Cardiac atrium fibroblast (primary cell): ENCODE data around the gene EIF4G1. TPM values are rescaled to one million over a fixed set of nuclear protein-coding genes. Genes with fewer than 3 reads are reported as not detected.

Source experiments
- total RNA-seq: library from RNA; depleted of rRNA; stranded (reverse); fragments of >200 nt; gene quantifications from 2 replicates; pipeline ENCODE4 v1.2.3, GENCODE V29; 2015

Gene EIF4G1, protein sequence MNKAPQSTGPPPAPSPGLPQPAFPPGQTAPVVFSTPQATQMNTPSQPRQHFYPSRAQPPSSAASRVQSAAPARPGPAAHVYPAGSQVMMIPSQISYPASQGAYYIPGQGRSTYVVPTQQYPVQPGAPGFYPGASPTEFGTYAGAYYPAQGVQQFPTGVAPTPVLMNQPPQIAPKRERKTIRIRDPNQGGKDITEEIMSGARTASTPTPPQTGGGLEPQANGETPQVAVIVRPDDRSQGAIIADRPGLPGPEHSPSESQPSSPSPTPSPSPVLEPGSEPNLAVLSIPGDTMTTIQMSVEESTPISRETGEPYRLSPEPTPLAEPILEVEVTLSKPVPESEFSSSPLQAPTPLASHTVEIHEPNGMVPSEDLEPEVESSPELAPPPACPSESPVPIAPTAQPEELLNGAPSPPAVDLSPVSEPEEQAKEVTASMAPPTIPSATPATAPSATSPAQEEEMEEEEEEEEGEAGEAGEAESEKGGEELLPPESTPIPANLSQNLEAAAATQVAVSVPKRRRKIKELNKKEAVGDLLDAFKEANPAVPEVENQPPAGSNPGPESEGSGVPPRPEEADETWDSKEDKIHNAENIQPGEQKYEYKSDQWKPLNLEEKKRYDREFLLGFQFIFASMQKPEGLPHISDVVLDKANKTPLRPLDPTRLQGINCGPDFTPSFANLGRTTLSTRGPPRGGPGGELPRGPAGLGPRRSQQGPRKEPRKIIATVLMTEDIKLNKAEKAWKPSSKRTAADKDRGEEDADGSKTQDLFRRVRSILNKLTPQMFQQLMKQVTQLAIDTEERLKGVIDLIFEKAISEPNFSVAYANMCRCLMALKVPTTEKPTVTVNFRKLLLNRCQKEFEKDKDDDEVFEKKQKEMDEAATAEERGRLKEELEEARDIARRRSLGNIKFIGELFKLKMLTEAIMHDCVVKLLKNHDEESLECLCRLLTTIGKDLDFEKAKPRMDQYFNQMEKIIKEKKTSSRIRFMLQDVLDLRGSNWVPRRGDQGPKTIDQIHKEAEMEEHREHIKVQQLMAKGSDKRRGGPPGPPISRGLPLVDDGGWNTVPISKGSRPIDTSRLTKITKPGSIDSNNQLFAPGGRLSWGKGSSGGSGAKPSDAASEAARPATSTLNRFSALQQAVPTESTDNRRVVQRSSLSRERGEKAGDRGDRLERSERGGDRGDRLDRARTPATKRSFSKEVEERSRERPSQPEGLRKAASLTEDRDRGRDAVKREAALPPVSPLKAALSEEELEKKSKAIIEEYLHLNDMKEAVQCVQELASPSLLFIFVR (N-terminal part only)
- 296 and 333 TPM in 2 replicates for total RNA-seq

DNA sequence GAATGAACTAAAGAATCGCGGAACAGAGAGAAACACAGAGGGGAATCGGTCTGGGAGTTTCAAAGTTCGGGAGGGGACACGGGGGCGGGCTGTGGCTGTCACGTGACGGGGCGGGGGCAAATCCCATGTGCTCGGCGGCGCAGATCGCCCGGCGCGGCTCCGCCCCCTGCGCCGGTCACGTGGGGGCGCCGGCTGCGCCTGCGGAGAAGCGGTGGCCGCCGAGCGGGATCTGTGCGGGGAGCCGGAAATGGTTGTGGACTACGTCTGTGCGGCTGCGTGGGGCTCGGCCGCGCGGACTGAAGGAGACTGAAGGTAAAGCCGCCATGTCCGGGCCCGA, at the start of gene EIF4G1:
Gene EIF4G1 (plus strand): TSS at position 244 of the 337 bp plus-strand sequence. CDS start 1,191 bp downstream, outside the sequence.

DNA sequence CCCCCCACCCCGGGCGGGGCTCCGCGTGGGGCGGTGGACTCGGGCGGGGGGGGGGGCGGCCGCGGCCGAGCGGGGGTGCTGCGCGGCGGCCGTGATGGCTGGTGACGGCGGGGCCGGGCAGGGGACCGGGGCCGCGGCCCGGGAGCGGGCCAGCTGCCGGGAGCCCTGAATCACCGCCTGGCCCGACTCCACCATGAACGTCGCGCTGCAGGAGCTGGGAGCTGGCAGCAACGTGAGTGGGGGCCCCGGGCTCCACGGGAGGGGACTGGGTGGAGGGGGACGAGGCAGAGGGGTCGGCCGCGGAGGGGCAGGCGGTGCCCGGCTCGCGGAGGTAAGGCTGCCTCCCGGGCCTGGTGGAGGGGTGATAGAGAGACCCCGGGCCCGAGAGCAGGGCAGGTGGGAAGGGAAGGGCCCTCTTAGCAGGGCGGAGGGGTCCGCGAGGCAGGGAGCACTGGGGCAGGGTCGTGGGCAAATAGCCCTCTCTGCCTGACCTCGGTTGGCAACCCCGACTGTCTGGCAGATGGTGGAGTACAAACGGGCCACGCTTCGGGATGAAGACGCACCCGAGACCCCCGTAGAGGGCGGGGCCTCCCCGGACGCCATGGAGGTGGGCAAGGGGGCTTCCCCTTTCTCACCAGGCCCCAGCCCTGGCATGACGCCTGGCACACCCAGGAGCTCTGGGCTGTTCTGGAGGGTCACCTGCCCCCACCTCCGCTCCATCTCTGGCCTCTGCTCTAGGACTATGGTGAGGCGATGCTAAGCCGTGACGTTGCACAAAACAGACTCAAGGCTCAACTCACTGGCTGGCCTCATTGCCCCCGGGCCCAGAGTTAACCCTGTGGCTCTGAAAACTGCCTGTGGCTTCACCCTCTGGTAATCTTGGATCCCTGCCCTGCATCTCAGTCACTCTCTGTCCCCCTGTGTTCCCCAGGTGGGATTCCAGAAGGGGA, 38.2 kb upstream of the EIF4G1 start, which contains the start of gene ECE2:
Gene ECE2 (plus strand): TSS at position 62 of the 950 bp plus-strand sequence. CDS start 132 bp downstream, at position 194.

DNA sequence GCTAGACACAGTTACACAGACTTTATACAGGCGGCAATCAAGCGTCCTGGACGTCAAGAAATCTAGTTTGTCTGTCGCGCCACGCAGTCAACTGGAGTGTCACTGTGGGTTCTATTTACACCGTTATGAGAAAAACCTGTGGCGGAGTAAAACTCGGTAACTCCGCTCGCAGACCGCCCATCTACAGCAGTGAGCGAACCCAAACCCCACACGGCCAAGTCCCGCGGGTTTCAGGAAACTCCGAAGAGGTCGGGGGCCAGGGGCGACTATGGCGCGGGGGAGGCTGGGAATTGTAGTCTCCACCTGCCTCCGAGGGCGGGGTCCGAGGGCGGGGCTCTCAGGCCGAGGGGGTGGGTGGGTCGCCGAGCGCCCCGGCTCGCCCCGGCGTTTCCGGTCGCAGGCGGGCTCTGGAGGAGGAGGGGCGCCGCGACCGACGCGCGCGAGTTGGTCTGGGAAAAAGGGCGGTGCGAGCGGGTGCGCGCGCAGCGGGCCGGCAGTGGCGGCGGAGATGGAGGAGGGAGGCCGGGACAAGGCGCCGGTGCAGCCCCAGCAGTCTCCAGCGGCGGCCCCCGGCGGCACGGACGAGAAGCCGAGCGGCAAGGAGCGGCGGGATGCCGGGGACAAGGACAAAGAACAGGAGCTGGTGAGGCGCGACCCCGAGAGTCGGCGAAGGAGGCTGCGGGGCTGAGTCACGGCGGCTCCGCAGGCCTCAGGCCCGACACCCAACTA, 15.5 kb upstream of the EIF4G1 start, which contains the start of gene PSMD2:
Gene PSMD2 (plus strand): TSS at position 483 of the 729 bp plus-strand sequence. CDS start 26 bp downstream, at position 509.

DNA sequence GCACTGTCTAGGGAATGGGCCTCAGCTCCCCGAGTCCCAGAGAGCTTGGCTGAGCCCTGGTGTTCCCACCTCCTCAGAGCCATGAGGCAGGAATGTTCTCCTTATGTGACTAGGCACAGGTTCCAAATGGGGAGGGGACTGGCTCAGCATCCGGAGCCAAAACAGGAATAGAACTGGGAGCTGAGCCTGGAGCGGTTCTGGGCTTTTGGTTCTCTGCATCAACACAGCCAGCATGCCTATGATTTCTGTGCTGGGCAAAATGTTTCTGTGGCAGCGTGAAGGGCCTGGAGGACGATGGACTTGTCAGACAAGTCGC, 23.0 kb downstream of the EIF4G1 start, which contains the start of gene FAM131A:
Gene FAM131A (plus strand): TSS at position 202 of the 316 bp plus-strand sequence. CDS start 31 bp downstream, at position 233.

DNA sequence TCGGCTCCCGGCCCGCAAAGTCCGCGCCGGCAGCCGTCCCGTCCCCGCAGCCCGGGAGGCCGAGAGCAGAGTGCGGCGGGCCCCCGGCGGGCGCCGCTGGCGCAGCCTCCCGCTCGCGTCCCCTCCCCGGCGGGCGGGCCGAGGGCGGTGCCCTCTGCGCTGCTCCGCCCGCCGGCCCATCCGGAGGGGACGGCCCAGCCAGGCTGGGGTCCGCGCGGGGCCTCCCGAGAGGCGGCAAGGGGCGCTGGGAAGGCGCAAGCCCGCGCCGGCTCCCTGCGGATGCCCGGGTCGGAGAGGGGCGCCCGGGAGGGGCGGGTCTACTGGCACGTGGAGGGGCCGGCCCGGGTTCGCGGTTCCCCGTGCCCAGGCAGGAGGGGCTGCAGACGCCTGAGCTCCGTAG, 47.1 kb downstream of the EIF4G1 start, which contains the start of the genes CLCN2 and POLR2H:
Gene CLCN2 (minus strand): TSS at position 74 of the 400 bp plus-strand sequence. CDS start 126 bp downstream, outside the sequence.
Gene POLR2H (plus strand): TSS at position 179 of the 400 bp plus-strand sequence. CDS start 1,783 bp downstream, outside the sequence.

DNA sequence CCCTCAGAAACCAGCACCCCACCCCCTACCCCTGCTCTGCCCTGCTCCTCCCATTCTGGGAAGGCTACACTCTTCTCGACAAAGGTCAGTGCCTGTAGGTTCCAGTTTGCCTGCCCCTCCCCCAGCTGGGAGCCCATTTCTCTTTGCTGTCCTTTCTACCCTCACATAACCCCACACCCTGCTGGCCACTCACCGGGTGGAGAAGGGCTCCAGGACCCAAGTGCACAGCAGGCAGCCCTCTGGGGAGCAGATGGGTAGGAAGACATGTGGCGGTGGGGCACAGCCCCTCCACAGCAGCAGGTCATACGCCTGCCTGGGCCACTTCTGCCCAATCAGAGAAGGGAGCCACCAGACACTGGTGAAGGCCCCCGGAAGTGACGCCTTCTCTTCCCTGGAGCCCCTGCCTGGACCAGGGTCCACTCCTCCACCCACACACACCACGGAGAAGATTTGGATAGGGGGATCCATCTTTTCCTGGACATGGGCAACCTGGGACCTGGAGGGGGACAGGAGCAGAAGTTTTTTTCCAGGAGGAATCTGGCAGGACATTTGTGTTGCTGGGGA, 63.6 kb downstream of the EIF4G1 start, which contains the start of gene THPO:
Gene THPO (minus strand): TSS at position 326 of the 564 bp plus-strand sequence. CDS start 1,948 bp downstream, outside the sequence.

DNA sequence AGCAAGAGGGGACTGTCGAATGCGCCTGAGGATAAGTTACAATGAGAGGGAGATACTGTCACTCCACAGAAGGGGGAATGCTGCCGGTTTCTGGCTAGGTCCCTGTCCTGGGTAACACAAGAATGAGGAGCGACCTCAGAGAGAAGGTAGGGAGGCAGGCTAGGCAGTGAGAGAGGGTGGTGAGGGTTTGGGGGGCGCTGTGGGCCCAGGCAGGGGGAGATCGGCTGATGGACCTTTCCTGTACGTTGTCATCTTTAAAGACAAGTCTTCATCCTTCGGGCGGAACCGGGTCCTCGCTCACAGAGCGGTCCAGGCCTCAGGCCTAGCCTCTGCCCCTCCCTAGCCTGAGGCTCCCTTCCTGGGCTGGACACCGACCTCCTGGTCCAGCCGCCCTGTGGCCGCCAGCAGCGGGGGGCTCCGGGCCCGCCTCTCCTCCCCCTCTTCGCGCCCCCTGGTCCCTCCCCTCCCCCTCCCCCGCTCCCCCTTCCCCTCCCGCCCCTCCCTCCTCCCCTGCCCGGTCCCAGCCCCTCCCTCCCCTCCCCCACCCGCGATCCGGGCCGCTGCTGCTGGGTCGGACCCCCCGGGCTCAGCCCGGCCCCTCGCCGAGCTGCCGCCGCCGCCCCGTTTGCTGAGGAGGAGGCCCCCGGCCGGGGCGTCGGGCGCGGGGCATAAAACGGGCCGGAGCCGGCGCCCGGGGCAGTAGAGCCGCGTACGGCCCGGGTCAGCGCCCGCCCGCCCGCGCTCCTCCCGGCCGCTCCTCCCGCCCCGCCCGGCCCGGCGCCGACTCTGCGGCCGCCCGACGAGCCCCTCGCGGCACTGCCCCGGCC, 65.2 kb downstream of the EIF4G1 start, which contains the start of gene CHRD:
Gene CHRD (plus strand): TSS at position 697 of the 827 bp plus-strand sequence. CDS start 265 bp downstream, outside the sequence.

Other genes with a start within 250 kb of the EIF4G1 start
- gene HTR3E, start 217.5 kb upstream of the EIF4G1 start, total RNA-seq = not detected in 2 replicates
- 18.6 and 22.2 TPM in 2 replicates for gene EIF2B5, start 179.2 kb upstream of the EIF4G1 start, total RNA-seq
- gene DVL3, start 159.2 kb upstream of the EIF4G1 start, total RNA-seq = 30.7 and 34.8 TPM in 2 replicates
- 371 and 429 TPM in 2 replicates for gene AP2M1, start 139.8 kb upstream of the EIF4G1 start, total RNA-seq
- gene ABCF3, start 128.4 kb upstream of the EIF4G1 start, total RNA-seq = 51.1 and 56.2 TPM in 2 replicates
- gene VWA5B2, start 85.0 kb upstream of the EIF4G1 start, total RNA-seq = not detected in 2 replicates
- gene ALG3, start 65.6 kb upstream of the EIF4G1 start, total RNA-seq = 46.8 and 89.0 TPM in 2 replicates
- 3.6 and 5.2 TPM in 2 replicates for gene EEF1AKMT4, start 64.9 kb upstream of the EIF4G1 start, total RNA-seq
- gene CAMK2N2, start 53.1 kb upstream of the EIF4G1 start, total RNA-seq = 0.65 TPM in 1 of 2 replicates, not detected in the other
- gene ECE2, start 38.6 kb upstream of the EIF4G1 start, total RNA-seq = not detected in 2 replicates
- gene PSMD2, start 15.4 kb upstream of the EIF4G1 start, total RNA-seq = 240 and 344 TPM in 2 replicates
- gene FAM131A, start 23.0 kb downstream of the EIF4G1 start, total RNA-seq = 15.9 and 24.2 TPM in 2 replicates
- 3.1 and 4.5 TPM in 2 replicates for gene CLCN2, start 47.0 kb downstream of the EIF4G1 start, total RNA-seq
- 75.7 and 85.4 TPM in 2 replicates for gene POLR2H, start 47.1 kb downstream of the EIF4G1 start, total RNA-seq
- not detected in 2 replicates for gene THPO, start 63.6 kb downstream of the EIF4G1 start, total RNA-seq
- 0.18 and 0.32 TPM in 2 replicates for gene CHRD, start 65.4 kb downstream of the EIF4G1 start, total RNA-seq
- gene EPHB3, start 247.2 kb downstream of the EIF4G1 start, total RNA-seq = 1.3 and 3.4 TPM in 2 replicates